Neural progenitor cell (in vitro differentiated cells): ENCODE results near the gene REXO1. TPM values are rescaled to one million over a fixed set of nuclear protein-coding genes. Genes with fewer than 3 reads are reported as not detected.
"Not testable (repeated sequence)": the region's sequence is repeated elsewhere in the genome, so short reads cannot be mapped to it uniquely, and the experiment has no call there.

ENCODE experiments used
- DNase-seq: peaks from one replicate; pipeline ENCODE4 v3.0.0-alpha.2; 2016; ENCODE audit warnings: low spot score
- H2AFZ ChIP-seq: fragments of 200-600 bp; sonication (generic); replicated peaks from 2 replicates; pipeline ENCODE4 v1.6.1; 2016; ENCODE audit warnings: antibody characterized with exemption
- H3F3A ChIP-seq: fragments of 200-600 bp; sonication (generic); 2 replicates; pipeline ENCODE4 v1.6.1; 2016; ENCODE audit warnings: antibody characterized with exemption, low read depth
- H3K27ac ChIP-seq: fragments of 200-600 bp; sonication (generic); 2 replicates; pipeline ENCODE4 v1.5.1; 2016; ENCODE audit warnings: mild to moderate bottlenecking
- H3K27me3 ChIP-seq: fragments of 200-600 bp; sonication (generic); 2 replicates; pipeline ENCODE4 v1.6.1; 2016; ENCODE audit warnings: mild to moderate bottlenecking, moderate library complexity
- H3K36me3 ChIP-seq: fragments of 200-600 bp; sonication (generic); 2 replicates; pipeline ENCODE4 v1.5.1; 2016
- H3K4me1 ChIP-seq: fragments of 200-600 bp; sonication (generic); 2 replicates; pipeline ENCODE4 v1.6.1; 2016; ENCODE audit warnings: mixed run types
- H3K4me2 ChIP-seq: fragments of 200-600 bp; sonication (generic); 2 replicates; pipeline ENCODE4 v1.6.1; 2016
- H3K4me3 ChIP-seq: fragments of 200-600 bp; sonication (generic); 2 replicates; pipeline ENCODE4 v1.5.1; 2016
- H3K79me2 ChIP-seq: fragments of 200-600 bp; sonication (generic); 2 replicates; pipeline ENCODE4 v1.6.1; 2016; ENCODE audit warnings: low read depth
- H3K9ac ChIP-seq: fragments of 200-600 bp; sonication (generic); 2 replicates; pipeline ENCODE4 v1.6.1; 2016
- H3K9me3 ChIP-seq: fragments of 200-600 bp; sonication (generic); 2 replicates; pipeline ENCODE4 v1.5.1; 2016; ENCODE audit warnings: low read depth
- H4K20me1 ChIP-seq: fragments of 200-600 bp; sonication (generic); 2 replicates; pipeline ENCODE4 v1.6.1; 2016; ENCODE audit warnings: low read depth
- H3K27ac Mint-ChIP-seq: 3 replicates; pipeline ENCODE4 v1.8.0; 2021; ENCODE audit warnings: mixed read lengths
- H3K27me3 Mint-ChIP-seq: 2 replicates; pipeline ENCODE4 v1.8.0; 2022; ENCODE audit warnings: low read depth, mild to moderate bottlenecking, inconsistent platforms, moderate library complexity, mixed read lengths; ENCODE audit not compliant: insufficient read depth
- H3K36me3 Mint-ChIP-seq: 3 replicates; pipeline ENCODE4 v1.8.0; 2021; ENCODE audit warnings: mixed read lengths
- H3K4me1 Mint-ChIP-seq: 3 replicates; pipeline ENCODE4 v1.8.0; 2021; ENCODE audit warnings: mixed read lengths
- H3K4me3 Mint-ChIP-seq: 3 replicates; pipeline ENCODE4 v1.8.0; 2021; ENCODE audit warnings: mild to moderate bottlenecking, moderate library complexity, mixed read lengths
- H3K9me3 Mint-ChIP-seq: 3 replicates; pipeline ENCODE4 v1.8.0; 2020; ENCODE audit warnings: mixed read lengths
- EZH2 ChIP-seq: fragments of 200-600 bp; sonication (generic); IDR thresholded peaks from 2 replicates; pipeline ENCODE4 v1.6.1; 2017; ENCODE audit warnings: antibody characterized with exemption, mild to moderate bottlenecking, moderate library complexity
- EZH2phosphoT487 ChIP-seq: fragments of 200-600 bp; sonication (generic); IDR thresholded peaks from 2 replicates; pipeline ENCODE4 v1.6.1; 2017; ENCODE audit warnings: antibody characterized with exemption
- total RNA-seq: library from RNA; depleted of rRNA; stranded (reverse); fragments of >200 nt; gene quantifications from 2 replicates; pipeline ENCODE4 v1.2.3, GENCODE V29; 2015; ENCODE audit warnings: low replicate concordance
- TF ChIP-seq, protein P1 (sequence below): fragments of 200-600 bp; sonication (generic); IDR thresholded peaks from 2 replicates; pipeline ENCODE4 v1.5.1; 2017; ENCODE audit warnings: antibody characterized with exemption, mild to moderate bottlenecking

Gene REXO1
- total RNA-seq, 1 donor from 2014 or later = 38.7 TPM

DNA sequence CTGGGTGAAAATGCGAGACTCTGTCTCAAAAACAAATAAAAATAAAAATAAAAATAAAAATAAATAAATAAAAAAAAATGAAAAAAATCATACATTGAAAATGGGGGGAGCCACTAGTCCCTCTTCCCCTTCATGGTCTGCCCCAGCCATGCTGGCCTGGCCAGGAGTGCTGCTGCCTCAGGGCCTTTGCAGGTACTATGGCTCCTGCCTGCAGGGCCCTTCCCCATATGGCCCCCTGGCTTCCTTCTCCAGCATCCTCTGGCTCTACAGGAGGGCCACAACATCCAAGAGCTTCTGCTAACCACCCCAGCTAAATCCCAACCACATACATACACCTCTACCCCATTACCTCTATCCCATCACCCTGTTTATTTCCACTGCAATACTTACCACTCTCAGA lies 41.6 kb upstream of the REXO1 start:
- peak overlapping the region; percentile 74 for H3K27ac Mint-ChIP-seq
- no peaks in the 10 kb centered on the region for H3K9me3 Mint-ChIP-seq
- peaks cover under 1% of the 10 kb centered on the region for H4K20me1 ChIP-seq

DNA sequence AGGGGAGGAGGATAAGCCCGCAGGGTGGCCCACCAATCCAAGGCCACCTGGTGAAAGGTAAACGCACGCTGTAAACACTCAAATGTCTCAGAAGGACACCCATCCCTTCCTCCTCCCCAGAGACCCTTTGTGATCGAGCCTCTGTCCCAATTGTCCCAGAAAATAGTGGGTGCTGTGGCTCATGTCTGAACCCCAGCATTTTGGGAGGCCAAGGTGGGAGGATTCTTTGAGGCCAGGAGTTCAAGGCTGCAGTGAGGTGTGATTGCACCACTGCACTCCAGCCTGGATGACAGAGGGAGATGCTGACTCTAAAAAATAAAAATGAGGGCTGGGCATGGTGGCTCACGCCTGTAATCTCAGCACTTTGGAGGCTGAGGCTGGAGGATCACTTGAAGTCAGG lies 40.1 kb upstream of the REXO1 start:
- Histone ChIP-seq H3K4me3 (no peak overlapping the region), H3K27ac (peak overlapping the region; percentile 96), H3K4me1 (peaks cover 20% of the 10 kb centered on the region), H3K9me3 (no peaks in the 10 kb centered on the region), H3K27me3 (no peaks in the 10 kb centered on the region), H2AFZ (peak overlapping the region; percentile 98), H3K9ac (no peak overlapping the region), H3K4me2 (no peak overlapping the region), H3K36me3 (no peaks in the 10 kb centered on the region), H4K20me1 (peaks cover 16% of the 10 kb centered on the region), H3K79me2 (peaks cover 17% of the 10 kb centered on the region), H3F3A (peaks cover 25% of the 10 kb centered on the region)
- peaks cover 21% of the 10 kb centered on the region for H3K4me1 Mint-ChIP-seq
- no peak overlapping the region for H3K4me3 Mint-ChIP-seq
- H3K27me3 Mint-ChIP-seq = peaks cover 15% of the 10 kb centered on the region
- TF ChIP-seq EZH2phosphoT487 (no peak), EZH2 (no peak)
- TF ChIP-seq, protein P1, sequence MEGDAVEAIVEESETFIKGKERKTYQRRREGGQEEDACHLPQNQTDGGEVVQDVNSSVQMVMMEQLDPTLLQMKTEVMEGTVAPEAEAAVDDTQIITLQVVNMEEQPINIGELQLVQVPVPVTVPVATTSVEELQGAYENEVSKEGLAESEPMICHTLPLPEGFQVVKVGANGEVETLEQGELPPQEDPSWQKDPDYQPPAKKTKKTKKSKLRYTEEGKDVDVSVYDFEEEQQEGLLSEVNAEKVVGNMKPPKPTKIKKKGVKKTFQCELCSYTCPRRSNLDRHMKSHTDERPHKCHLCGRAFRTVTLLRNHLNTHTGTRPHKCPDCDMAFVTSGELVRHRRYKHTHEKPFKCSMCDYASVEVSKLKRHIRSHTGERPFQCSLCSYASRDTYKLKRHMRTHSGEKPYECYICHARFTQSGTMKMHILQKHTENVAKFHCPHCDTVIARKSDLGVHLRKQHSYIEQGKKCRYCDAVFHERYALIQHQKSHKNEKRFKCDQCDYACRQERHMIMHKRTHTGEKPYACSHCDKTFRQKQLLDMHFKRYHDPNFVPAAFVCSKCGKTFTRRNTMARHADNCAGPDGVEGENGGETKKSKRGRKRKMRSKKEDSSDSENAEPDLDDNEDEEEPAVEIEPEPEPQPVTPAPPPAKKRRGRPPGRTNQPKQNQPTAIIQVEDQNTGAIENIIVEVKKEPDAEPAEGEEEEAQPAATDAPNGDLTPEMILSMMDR = no peak
- H3K9me3 Mint-ChIP-seq = no peaks in the 10 kb centered on the region
- no peaks in the 10 kb centered on the region for H3K36me3 Mint-ChIP-seq
- no peak for DNase-seq
- H3K27ac Mint-ChIP-seq = peak overlapping the region; percentile 42

More for the DNA sequence above, 41.6 kb upstream of the REXO1 start:
- Histone ChIP-seq H3F3A (peaks cover 25% of the 10 kb centered on the region), H3K4me2 (no peak overlapping the region), H2AFZ (no peak overlapping the region), H3K27ac (no peak overlapping the region), H3K9ac (no peak overlapping the region), H3K36me3 (no peaks in the 10 kb centered on the region), H3K27me3 (no peaks in the 10 kb centered on the region), H3K4me1 (peaks cover 14% of the 10 kb centered on the region), H3K9me3 (no peaks in the 10 kb centered on the region), H3K4me3 (no peak overlapping the region), H3K79me2 (peaks cover 1% of the 10 kb centered on the region)
- H3K27me3 Mint-ChIP-seq = peaks cover 10% of the 10 kb centered on the region
- no peak for DNase-seq
- no peaks in the 10 kb centered on the region for H3K36me3 Mint-ChIP-seq
- H3K4me3 Mint-ChIP-seq = no peak overlapping the region
- peaks cover 10% of the 10 kb centered on the region for H3K4me1 Mint-ChIP-seq
- TF ChIP-seq, protein P1 = no peak
- TF ChIP-seq EZH2phosphoT487 (no peak), EZH2 (no peak)

DNA sequence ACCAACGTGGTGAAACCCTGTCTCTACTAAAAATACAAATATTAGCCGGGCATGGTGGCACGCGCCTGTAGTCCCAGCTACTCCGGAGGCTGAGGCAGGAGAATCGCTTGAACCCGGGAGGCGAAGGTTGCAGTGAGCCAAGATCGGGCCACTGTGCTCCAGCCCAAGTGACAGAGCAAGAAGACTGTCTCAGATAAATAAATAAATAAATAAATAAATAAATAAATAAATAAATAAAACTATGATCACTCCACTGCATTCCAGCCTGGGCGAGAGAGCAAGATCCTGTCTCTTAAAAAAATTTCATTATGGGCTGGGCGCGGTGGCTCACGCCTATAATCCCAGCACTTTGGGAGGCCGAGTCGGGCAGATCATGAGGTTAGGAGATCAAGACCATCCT lies 38.1 kb upstream of the REXO1 start:
- peaks cover 29% of the 10 kb centered on the region for H3F3A ChIP-seq
- DNase-seq, H3K27ac Mint-ChIP-seq, H3K9me3 ChIP-seq, H3K4me2 ChIP-seq, H3K9ac ChIP-seq, H3K27ac ChIP-seq, H3K4me3 ChIP-seq, H3K27me3 ChIP-seq, H3K9me3 Mint-ChIP-seq, H3K36me3 ChIP-seq, H3K36me3 Mint-ChIP-seq, H2AFZ ChIP-seq: not testable (repeated sequence)
- Mint-ChIP-seq H3K4me3 (peak overlapping the region; percentile 89), H3K4me1 (peaks cover 31% of the 10 kb centered on the region), H3K27me3 (peaks cover 15% of the 10 kb centered on the region)
- H4K20me1 ChIP-seq = peaks cover 27% of the 10 kb centered on the region
- peaks cover 34% of the 10 kb centered on the region for H3K79me2 ChIP-seq
- H3K4me1 ChIP-seq = peaks cover 34% of the 10 kb centered on the region

DNA sequence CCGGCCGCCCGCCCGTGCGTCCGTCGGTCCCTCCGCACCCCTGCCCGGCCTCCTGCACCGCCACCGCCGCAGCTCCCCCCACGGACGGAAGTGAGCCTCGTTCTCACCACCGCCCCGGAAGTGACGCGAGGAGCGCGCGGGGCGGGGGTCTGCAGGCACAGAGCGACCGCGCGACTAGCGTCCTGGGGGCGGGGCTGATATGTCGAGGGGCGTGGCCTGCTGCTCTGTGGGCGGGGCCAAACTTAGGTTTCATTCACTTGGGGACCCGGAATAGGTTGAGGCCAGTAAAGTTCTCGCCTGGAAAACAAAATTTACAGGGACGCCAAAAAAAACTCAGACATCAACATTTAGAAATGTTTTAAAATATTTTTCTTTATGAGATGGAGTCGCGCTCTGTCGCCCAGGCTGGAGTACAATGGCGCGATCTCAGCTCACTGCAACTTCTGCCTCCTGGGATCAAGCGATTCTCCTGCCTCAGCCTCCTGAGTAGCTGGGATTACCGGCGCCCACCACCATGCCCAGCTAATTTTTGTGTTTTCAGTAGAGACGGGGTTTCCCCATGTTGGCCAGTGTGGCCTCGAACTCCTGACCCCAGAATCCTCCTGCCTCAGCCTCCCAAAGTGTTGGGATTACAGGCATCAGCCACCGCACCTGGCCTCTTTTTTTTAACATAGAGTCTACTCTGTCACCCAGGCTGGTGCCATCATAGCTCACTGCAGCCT lies 37.3 kb upstream of the REXO1 start, which contains the start of gene ABHD17A:
Gene ABHD17A (minus strand): TSS at position 99 of the 722 bp plus-strand sequence. CDS start 3,930 bp downstream, outside the sequence.
- Histone ChIP-seq H3K4me3 (peak within 1 kb of the TSS; percentile 73), H3K4me2 (peak within 1 kb of the TSS; percentile 90), H4K20me1 (peaks cover 27% of the 10 kb centered on the region), H3K4me1 (peaks cover 34% of the 10 kb centered on the region), H3K79me2 (peaks cover 34% of the 10 kb centered on the region), H3F3A (peaks cover 29% of the 10 kb centered on the region), H3K9ac (peak within 1 kb of the TSS; percentile 61)
- not testable (repeated sequence) for H3K27ac ChIP-seq, H3K27me3 ChIP-seq, H3K36me3 ChIP-seq, H2AFZ ChIP-seq, H3K9me3 Mint-ChIP-seq, H3K9me3 ChIP-seq, H3K36me3 Mint-ChIP-seq
- Mint-ChIP-seq H3K4me3 (peak within 1 kb of the TSS; percentile 97), H3K27me3 (peaks cover 15% of the 10 kb centered on the region), H3K27ac (peak within 1 kb of the TSS; percentile 44), H3K4me1 (peaks cover 31% of the 10 kb centered on the region)
- DNase-seq = peak; percentile 98
